Body of pancreas (tissue), 4 donors: Measurements from ENCODE around the gene ZKSCAN4. TPM values are rescaled to one million over a fixed set of nuclear protein-coding genes. Genes with fewer than 3 reads are reported as not detected.

Experiments used
- ATAC-seq: fragments of 150-250 bp; one replicate; pipeline ENCODE4 v1.9.1; 2016
- DNase-seq, 4 donors: peaks; one replicate each; pipeline ENCODE4 v3.0.0-alpha.2; 2019
- H3K27ac ChIP-seq, 4 donors: fragments of 200-600 bp; sonication (generic); 1 replicate in 3 of 4; 2 replicates in 1 of 4; pipeline versions ENCODE4 v1.5.1 to v1.6.1; 2016 to 2019; ENCODE audit warnings: mild to moderate bottlenecking in 1 of 4, mixed read lengths in 1 of 4, moderate library complexity in 1 of 4
- H3K27me3 ChIP-seq, 2 donors: fragments of 200-600 bp; sonication (generic); one replicate each; pipeline ENCODE4 v1.6.0; 2016; ENCODE audit warnings: mild to moderate bottlenecking in 1 of 2
- H3K36me3 ChIP-seq, 2 donors: fragments of 200-600 bp; sonication (generic); replicated peaks in 1 of 2; 2 replicates each; pipeline ENCODE4 v1.5.1; 2016; ENCODE audit warnings: low read depth in 2 of 2; ENCODE audit not compliant: insufficient read depth in 1 of 2
- H3K4me1 ChIP-seq: fragments of 200-600 bp; sonication (generic); one replicate; pipeline ENCODE4 v1.6.0; 2016
- H3K4me3 ChIP-seq, 2 donors: fragments of 200-600 bp; sonication (generic); 1 replicate in 1 of 2; 2 replicates in 1 of 2; pipeline ENCODE4 v1.5.1; 2016 to 2019
- H3K9me3 ChIP-seq, 3 donors: fragments of 200-600 bp; sonication (generic); 1 replicate in 2 of 3; 2 replicates in 1 of 3; pipeline ENCODE4 v1.5.1; 2016
- CTCF ChIP-seq, 7 experiments: fragments of 450-650 bp in 4 of 7; fragments of 200-600 bp in 3 of 7; sonication (generic) in 3 of 7; IDR thresholded peaks; one replicate each; pipeline ENCODE4 v1.5.1; 2016 to 2019; ENCODE audit warnings: antibody characterized with exemption in 7 of 7
- POLR2A ChIP-seq, 3 donors: fragments of 450-650 bp; IDR thresholded peaks; one replicate each; pipeline ENCODE4 v1.6.1; 2016; ENCODE audit warnings: antibody characterized with exemption in 3 of 3, mild to moderate bottlenecking in 2 of 3
- WGBS, 2 donors: methylation state at CpG; one replicate each; pipeline ENCODE4 v1.1.5; 2017; 5-methylcytosine and 5-hydroxymethylcytosine counted together
- intact Hi-C: fragments of 100-400 bp; cut with DNase I; formaldehyde crosslinking; loops from one replicate; pipeline ENCODE4 v1.15.1; 2023
- total RNA-seq, 2 donors: library from RNA; depleted of rRNA; stranded (reverse); fragments of >200 nt; gene quantifications; one replicate each; pipeline ENCODE4 v1.1.0, GENCODE V29; 2016

Gene ZKSCAN4
- total RNA-seq, 2 donors from 2014 or later: 2.3 to 2.6 TPM

GRCh38 chr6:28208111-28208659 is 43.9 kb downstream of the ZKSCAN4 start:
- peaks cover 0 to 35% of the 10 kb centered on the region in 2 donors for H3K27me3 ChIP-seq
- intact Hi-C loops: no loop called here

GRCh38 chr6:28207510-28208110 is 44.5 kb downstream of the ZKSCAN4 start:
- intact Hi-C loops: no loop called here
- peak in 1 of 4 donors; percentile 17 for DNase-seq
- Histone ChIP-seq H3K27me3 (peaks cover 0 to 37% of the 10 kb centered on the region in 2 donors), H3K9me3 (no peaks in the 10 kb centered on the region), H3K4me3 (no peak overlapping the region), H3K36me3 (no peaks in the 10 kb centered on the region), H3K27ac (no peak overlapping the region), H3K4me1 (peaks cover 2% of the 10 kb centered on the region)
- ATAC-seq: no peak
- WGBS, 2 donors: 2 to 15% methylated on average over 30 to 35 of the region's 35 CpGs
- TF ChIP-seq POLR2A (IDR thresholded peaks at IDR 0.05): no peak
- TF ChIP-seq CTCF (IDR thresholded peaks at IDR 0.05): no peak

More at GRCh38 chr6:28208111-28208659, 43.9 kb downstream of the ZKSCAN4 start:
- Histone ChIP-seq H3K9me3 (no peaks in the 10 kb centered on the region), H3K36me3 (no peaks in the 10 kb centered on the region), H3K27ac (no peak overlapping the region), H3K4me1 (peaks cover 7% of the 10 kb centered on the region), H3K4me3 (no peak overlapping the region)
- ATAC-seq (no peak), DNase-seq (no peak)
- no peak for TF ChIP-seq POLR2A (IDR thresholded peaks at IDR 0.05)
- TF ChIP-seq CTCF (IDR thresholded peaks at IDR 0.05): no peak
- WGBS, 2 donors: 6 to 11% methylated on average over 23 of the region's 23 CpGs

GRCh38 chr6:28206928-28207509 is 45.0 kb downstream of the ZKSCAN4 start:
- intact Hi-C loops: no loop called here
- DNase-seq (no peak), ATAC-seq (no peak)
- Histone ChIP-seq H3K27me3 (peaks cover 0 to 37% of the 10 kb centered on the region in 2 donors), H3K4me3 (no peak overlapping the region), H3K36me3 (no peaks in the 10 kb centered on the region), H3K9me3 (no peaks in the 10 kb centered on the region), H3K4me1 (no peaks in the 10 kb centered on the region), H3K27ac (no peak overlapping the region)
- TF ChIP-seq POLR2A (IDR thresholded peaks at IDR 0.05) (no peak), CTCF (IDR thresholded peaks at IDR 0.05) (no peak)
- WGBS, 2 donors: 9 to 13% methylated on average over 15 of the region's 15 CpGs

- Histone ChIP-seq H3K9me3 (no peaks in the 10 kb centered on the region), H3K4me1 (no peaks in the 10 kb centered on the region), H3K36me3 (no peaks in the 10 kb centered on the region), H3K27me3 (peaks cover 0 to 37% of the 10 kb centered on the region in 2 donors), H3K27ac (no peak overlapping the region), H3K4me3 (no peak overlapping the region)
- WGBS, 2 donors: 20 to 24% methylated on average over 3 of the region's 3 CpGs
- no peak for ATAC-seq
- intact Hi-C loops: no loop called here
- no peak for DNase-seq
- no peak for TF ChIP-seq POLR2A (IDR thresholded peaks at IDR 0.05)
- TF ChIP-seq CTCF (IDR thresholded peaks at IDR 0.05): no peak
Measured at GRCh38 chr6:28206527-28206926, 45.5 kb downstream of the ZKSCAN4 start.
